Nephron progenitor cell (in vitro differentiated cells): ENCODE measurements around the gene CFAP20.

Experiments
- DNase-seq: peaks from one replicate; pipeline ENCODE4 v3.0.0; 2021
- H3K27ac Mint-ChIP-seq: 2 replicates; pipeline ENCODE4 v1.8.0; 2021; ENCODE audit warnings: mild to moderate bottlenecking, moderate library complexity, mixed read lengths
- H3K27me3 Mint-ChIP-seq: 2 replicates; pipeline ENCODE4 v1.8.0; 2021; ENCODE audit warnings: mild to moderate bottlenecking, low read depth, mixed read lengths; ENCODE audit not compliant: poor library complexity
- H3K36me3 Mint-ChIP-seq: 2 replicates; pipeline ENCODE4 v1.8.0; 2021; ENCODE audit warnings: low read depth, mixed read lengths
- H3K4me1 Mint-ChIP-seq: 2 replicates; pipeline ENCODE4 v1.8.0; 2021; ENCODE audit warnings: mixed read lengths
- H3K4me3 Mint-ChIP-seq: 2 replicates; pipeline ENCODE4 v1.8.0; 2021; ENCODE audit warnings: mild to moderate bottlenecking, moderate library complexity, mixed read lengths
- H3K9me3 Mint-ChIP-seq: 2 replicates; pipeline ENCODE4 v1.8.0; 2021; ENCODE audit warnings: mild to moderate bottlenecking, moderate library complexity, mixed read lengths
- TF ChIP-seq, protein P1 (sequence below): fragments of 200-600 bp; sonication (generic); IDR thresholded peaks from 2 replicates; pipeline ENCODE4 v1.5.0; 2021; ENCODE audit warnings: antibody characterized with exemption

The CFAP20 gene

DNA sequence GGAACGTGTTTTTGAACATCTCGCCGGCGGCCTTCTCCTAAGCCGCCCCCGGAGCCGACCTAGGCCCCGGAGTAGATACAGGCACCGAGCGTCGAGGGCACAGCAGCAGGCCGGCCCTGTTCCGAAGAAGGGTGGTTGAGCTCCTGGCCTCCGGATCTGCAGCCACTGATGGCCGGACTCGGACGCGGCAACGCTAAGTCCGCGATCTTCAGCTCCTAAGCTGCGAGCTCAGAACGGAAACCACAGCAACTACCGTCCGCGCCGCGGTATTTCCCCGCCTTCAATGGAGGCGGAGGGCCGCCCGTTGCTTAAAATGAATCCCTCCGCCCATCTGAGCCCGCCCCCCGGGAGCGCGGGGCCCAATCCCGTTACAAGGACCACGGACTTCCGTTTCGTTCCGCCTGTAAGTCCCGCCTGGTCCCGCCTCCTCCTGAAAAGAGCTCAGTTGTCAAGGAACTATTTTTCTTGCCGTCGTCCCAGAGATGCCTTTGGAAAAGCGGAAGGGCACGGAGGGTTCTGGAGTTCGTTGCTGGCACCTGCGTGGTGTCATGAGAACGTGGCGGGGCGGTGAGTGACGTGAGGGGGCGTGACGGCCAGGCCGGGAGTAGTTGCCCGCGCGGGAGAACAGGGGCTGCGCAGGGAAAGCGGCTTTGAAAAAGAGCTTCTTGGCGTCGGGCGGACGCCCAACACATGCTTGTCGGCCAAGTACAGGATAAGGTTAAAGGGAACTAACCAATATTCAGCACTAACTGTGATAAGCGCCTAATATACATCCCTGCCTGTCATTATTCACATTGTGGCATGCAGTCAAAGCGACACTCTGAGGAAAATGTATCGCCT is at the start of gene CFAP20:
TSS of gene CFAP20 (minus strand) at position 285 of the 840 bp plus-strand sequence. CDS start at position 19, 266 bp downstream.
- Mint-ChIP-seq H3K36me3 (peaks cover 7% of the 10 kb centered on the region), H3K4me1 (peaks cover 47% of the 10 kb centered on the region), H3K27ac (peak within 1 kb of the TSS; percentile 90), H3K4me3 (peak within 1 kb of the TSS; percentile 91), H3K9me3 (peaks cover 7% of the 10 kb centered on the region), H3K27me3 (no peaks in the 10 kb centered on the region)
- peak; percentile 97 for DNase-seq
- TF ChIP-seq, protein P1, sequence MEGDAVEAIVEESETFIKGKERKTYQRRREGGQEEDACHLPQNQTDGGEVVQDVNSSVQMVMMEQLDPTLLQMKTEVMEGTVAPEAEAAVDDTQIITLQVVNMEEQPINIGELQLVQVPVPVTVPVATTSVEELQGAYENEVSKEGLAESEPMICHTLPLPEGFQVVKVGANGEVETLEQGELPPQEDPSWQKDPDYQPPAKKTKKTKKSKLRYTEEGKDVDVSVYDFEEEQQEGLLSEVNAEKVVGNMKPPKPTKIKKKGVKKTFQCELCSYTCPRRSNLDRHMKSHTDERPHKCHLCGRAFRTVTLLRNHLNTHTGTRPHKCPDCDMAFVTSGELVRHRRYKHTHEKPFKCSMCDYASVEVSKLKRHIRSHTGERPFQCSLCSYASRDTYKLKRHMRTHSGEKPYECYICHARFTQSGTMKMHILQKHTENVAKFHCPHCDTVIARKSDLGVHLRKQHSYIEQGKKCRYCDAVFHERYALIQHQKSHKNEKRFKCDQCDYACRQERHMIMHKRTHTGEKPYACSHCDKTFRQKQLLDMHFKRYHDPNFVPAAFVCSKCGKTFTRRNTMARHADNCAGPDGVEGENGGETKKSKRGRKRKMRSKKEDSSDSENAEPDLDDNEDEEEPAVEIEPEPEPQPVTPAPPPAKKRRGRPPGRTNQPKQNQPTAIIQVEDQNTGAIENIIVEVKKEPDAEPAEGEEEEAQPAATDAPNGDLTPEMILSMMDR = no peak

DNA sequence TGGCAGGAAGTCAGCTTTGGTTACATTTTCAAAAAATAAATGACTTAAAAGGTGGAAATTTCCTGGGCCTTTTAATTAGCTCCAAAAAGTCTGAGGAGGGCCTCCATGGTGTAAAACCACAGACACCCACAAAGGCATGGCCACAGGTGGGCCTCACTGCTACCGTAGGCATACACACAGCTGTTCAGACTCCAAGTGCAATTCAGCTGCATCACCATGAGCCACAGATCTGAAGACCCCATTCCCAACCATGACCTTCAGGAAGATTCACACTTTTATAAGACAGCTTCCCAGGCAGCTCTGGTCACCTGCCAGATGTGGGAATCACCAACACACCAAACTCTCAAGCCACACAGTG is 48.2 kb upstream of the CFAP20 start:
- H3K27me3 Mint-ChIP-seq = no peaks in the 10 kb centered on the region
- no peak overlapping the region for H3K27ac Mint-ChIP-seq
- TF ChIP-seq, protein P1 = no peak
- H3K4me1 Mint-ChIP-seq = no peaks in the 10 kb centered on the region
- H3K36me3 Mint-ChIP-seq = peaks cover 67% of the 10 kb centered on the region
- no peak overlapping the region for H3K4me3 Mint-ChIP-seq
- no peaks in the 10 kb centered on the region for H3K9me3 Mint-ChIP-seq
- no peak for DNase-seq

DNA sequence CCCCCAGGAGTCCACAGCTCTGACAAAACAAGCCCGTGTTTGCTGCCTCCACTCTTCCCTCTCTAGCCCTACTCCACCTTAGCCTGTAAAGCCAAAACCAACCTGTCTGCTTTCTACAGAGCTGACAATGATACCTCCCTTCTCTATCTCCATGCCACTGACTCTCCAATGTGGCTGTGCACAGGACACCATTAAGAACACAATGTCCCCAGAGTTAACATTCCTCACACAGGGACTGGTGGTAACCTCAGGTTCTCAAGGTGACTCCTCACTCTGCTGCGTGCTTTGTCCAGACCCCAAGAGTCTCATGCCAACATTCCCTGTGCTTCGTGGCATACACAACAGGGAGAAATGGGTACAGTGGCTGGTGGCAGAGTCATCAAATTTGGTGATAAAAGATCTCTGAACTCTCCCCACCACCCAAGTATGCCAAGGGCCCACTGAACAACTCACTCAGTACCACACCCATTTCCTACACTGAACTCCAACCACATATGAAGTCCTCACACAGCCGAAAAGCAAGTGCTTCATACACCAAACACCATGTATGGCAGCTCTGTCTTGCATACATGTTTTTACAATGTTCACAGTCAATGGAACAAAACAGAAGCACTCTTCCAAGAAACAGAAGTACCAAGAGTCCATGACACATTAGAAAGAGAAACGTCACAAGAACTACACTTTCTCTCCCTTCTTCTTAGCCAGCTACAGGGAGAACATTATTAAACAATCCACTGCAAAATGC is 47.6 kb upstream of the CFAP20 start:
- no peaks in the 10 kb centered on the region for H3K27me3 Mint-ChIP-seq
- no peaks in the 10 kb centered on the region for H3K4me1 Mint-ChIP-seq
- H3K36me3 Mint-ChIP-seq = peaks cover 66% of the 10 kb centered on the region
- H3K27ac Mint-ChIP-seq = no peak overlapping the region
- TF ChIP-seq, protein P1 = no peak
- no peak overlapping the region for H3K4me3 Mint-ChIP-seq
- no peaks in the 10 kb centered on the region for H3K9me3 Mint-ChIP-seq
- DNase-seq = no peak

DNA sequence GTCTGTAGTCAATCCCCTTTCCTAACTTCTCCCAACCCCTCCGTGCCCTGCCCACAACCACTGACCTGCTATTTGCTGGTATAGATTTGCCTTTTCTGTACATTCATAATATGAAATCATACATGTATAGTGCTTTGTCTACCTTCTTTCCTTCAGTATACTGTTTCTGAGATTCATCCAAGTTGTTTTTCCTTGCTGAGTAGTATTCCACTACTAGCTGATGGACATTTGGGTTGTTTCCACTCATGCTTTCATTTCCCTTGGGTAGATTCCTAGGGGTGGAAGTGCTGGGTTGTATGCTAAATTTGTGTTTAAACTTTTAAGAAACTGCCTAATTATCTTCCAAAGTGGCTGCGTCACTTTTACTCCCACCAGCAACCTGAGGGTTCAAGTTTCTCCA is 41.0 kb upstream of the CFAP20 start:
- no peaks in the 10 kb centered on the region for H3K4me1 Mint-ChIP-seq
- H3K4me3 Mint-ChIP-seq = no peak overlapping the region
- peaks cover 63% of the 10 kb centered on the region for H3K36me3 Mint-ChIP-seq
- TF ChIP-seq, protein P1 = no peak
- no peak overlapping the region for H3K27ac Mint-ChIP-seq
- no peaks in the 10 kb centered on the region for H3K9me3 Mint-ChIP-seq
- H3K27me3 Mint-ChIP-seq = no peaks in the 10 kb centered on the region
- no peak for DNase-seq

DNA sequence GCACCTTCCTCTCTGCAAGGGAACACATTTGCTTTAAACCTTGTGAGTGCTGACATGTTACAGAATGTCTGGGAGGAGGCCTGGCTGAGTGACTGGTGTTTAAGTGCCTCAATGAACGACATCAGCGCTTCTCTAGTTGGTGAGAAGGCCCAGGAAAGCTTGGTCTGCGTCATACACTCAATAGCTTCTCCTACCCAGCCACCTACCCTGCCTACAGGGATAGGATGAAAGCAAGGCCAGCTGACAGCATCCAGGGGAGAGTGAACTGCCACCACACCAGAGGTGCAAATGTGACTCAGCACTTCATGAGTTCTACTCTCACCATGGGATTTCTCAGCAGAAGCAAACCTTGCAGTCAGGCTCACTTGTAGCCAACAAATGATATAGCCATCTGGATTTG is 31.7 kb upstream of the CFAP20 start:
- H3K36me3 Mint-ChIP-seq = peaks cover 50% of the 10 kb centered on the region
- H3K27ac Mint-ChIP-seq = peak overlapping the region; percentile 81
- no peaks in the 10 kb centered on the region for H3K9me3 Mint-ChIP-seq
- H3K4me1 Mint-ChIP-seq = peaks cover 13% of the 10 kb centered on the region
- H3K27me3 Mint-ChIP-seq = no peaks in the 10 kb centered on the region
- TF ChIP-seq, protein P1 = no peak
- H3K4me3 Mint-ChIP-seq = no peak overlapping the region
- no peak for DNase-seq
